Measurements from ENCODE around the gene PRX. TPM values are rescaled to one million over a fixed set of nuclear protein-coding genes. Genes with fewer than 3 reads are reported as not detected.

PRX gene
- polyA plus RNA-seq, 3 donors, result 0.13 to 0.76 TPM; not detected in 1

DNA sequence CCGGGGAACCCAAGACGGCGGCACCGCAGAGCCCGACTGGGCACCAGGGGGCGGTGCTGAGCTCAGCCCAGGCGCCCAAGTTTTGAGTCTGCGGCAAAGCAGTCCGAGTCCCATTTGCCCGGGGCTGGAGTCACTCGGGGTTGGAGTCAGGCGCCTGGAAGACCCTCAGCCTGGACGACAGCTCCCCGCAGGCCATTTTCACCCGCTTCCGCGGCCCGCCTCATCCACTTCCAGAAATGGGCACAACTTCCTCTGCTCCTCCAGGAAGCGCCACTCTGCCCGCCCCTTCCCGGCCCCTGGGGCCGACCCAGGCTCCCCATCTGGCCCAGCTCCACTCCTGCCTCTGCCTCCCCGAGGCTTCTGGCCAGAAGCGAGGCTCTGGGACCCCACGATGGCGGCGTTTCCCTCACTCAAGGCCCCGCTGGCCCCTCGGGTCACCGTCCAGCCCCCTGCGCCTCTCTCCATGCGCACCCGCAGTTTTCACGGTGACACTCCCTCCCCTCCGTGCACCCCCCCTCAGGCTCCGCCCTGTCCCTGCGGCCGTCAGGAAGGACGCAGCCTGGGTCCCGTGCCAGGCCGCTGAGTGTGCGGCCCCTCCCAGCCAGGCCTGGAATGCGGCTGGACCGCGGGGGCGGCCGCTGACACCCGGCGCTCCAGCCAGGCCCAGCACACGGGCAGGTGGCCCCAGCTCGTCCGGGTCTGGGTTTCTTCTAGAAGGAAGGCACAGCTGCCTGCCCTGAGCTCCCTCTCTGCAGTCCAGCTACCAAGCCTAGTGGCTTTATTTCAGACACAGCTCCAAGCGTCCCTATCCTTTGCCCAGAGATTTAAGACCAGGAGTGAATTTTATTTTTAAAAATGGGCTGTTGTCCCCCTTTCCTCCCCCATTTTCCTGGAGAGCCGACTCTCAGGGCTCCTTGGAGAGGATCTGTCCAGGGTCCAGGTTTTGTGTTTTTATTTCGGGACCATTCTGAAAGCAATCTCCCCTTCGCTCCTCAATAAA, 7.9 kb upstream of the PRX start:
- Histone ChIP-seq H3K4me2 (replicated peaks; ENCODE audit: extremely low read depth, low read length, poor library complexity, severe bottlenecking) (peak overlapping the region; percentile 71), H3K79me2 (ENCODE audit: insufficient read depth, low read length) (peaks cover 37% of the 10 kb centered on the region), H3K27me3 (ENCODE audit: control insufficient read depth in 2 of 2, insufficient read depth in 2 of 2, low read length in 2 of 2) (no peaks in the 10 kb centered on the region), H4K20me1 (ENCODE audit: insufficient read depth, low read length) (peaks cover 22% of the 10 kb centered on the region), H3K4me1 (ENCODE audit: control insufficient read depth in 1 of 2, insufficient read depth in 2 of 2, low read length in 2 of 2) (peaks cover 33 to 50% of the 10 kb centered on the region in 2 donors), H3K4me3 (replicated peaks in 1 of 3; ENCODE audit: low read depth in 2 of 3, low read length in 3 of 3) (peak overlapping the region; percentile 58 to 90 (median 90)), H3K9ac (ENCODE audit: insufficient read depth, low read length, poor library complexity, severe bottlenecking) (peak overlapping the region; percentile 85), H2AFZ (ENCODE audit: insufficient read depth, low read depth, low read length, poor library complexity, severe bottlenecking) (peak overlapping the region; percentile 68), H3K36me3 (replicated peaks in 1 of 2; ENCODE audit: control insufficient read depth in 1 of 2, insufficient read depth in 2 of 2, low read length in 2 of 2) (peaks cover 12 to 13% of the 10 kb centered on the region in 2 donors), H3K27ac (ENCODE audit: low read depth in 1 of 2, low read length in 2 of 2) (peak overlapping the region; percentile 88 to 90), H3K9me3 (replicated peaks in 1 of 2; ENCODE audit: control insufficient read depth in 1 of 2, insufficient read depth in 1 of 2, low read length in 2 of 2) (no peaks in the 10 kb centered on the region)
- Mint-ChIP-seq H3K9me3 (no peaks in the 10 kb centered on the region), H3K4me3 (peak overlapping the region; percentile 87 to 91), H3K36me3 (peaks cover 14 to 15% of the 10 kb centered on the region in 2 donors), H3K27ac (peak overlapping the region; percentile 89 to 95 (median 93)), H3K27me3 (ENCODE audit: low read depth in 3 of 3) (peaks cover 1 to 6% (median 1%) of the 10 kb centered on the region in 3 donors), H3K4me1 (peaks cover 44% of the 10 kb centered on the region)
- 2% methylated on average over 53 of the region's 56 CpGs for WGBS (ENCODE audit: insufficient coverage)
- intact Hi-C loops (cut with micrococcal nuclease), result loop anchor here (1.0 to 10.0 kb wide), 3 partner anchors 23 to 116 kb away; partner anchors contain the start of genes BLVRB (in 1 of the 2) and SERTAD3 (in 1 of the 2)
- peak; percentile 80 to 89 (median 86) for DNase-seq
- TF ChIP-seq, protein P1, sequence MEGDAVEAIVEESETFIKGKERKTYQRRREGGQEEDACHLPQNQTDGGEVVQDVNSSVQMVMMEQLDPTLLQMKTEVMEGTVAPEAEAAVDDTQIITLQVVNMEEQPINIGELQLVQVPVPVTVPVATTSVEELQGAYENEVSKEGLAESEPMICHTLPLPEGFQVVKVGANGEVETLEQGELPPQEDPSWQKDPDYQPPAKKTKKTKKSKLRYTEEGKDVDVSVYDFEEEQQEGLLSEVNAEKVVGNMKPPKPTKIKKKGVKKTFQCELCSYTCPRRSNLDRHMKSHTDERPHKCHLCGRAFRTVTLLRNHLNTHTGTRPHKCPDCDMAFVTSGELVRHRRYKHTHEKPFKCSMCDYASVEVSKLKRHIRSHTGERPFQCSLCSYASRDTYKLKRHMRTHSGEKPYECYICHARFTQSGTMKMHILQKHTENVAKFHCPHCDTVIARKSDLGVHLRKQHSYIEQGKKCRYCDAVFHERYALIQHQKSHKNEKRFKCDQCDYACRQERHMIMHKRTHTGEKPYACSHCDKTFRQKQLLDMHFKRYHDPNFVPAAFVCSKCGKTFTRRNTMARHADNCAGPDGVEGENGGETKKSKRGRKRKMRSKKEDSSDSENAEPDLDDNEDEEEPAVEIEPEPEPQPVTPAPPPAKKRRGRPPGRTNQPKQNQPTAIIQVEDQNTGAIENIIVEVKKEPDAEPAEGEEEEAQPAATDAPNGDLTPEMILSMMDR (IDR thresholded peaks at IDR 0.05), result peak; percentile 94

GRCh38 chr19:40420451-40420765, 7.2 kb upstream of the PRX start:
- WGBS (ENCODE audit: insufficient coverage), result 63% methylated on average over 13 of the region's 14 CpGs
- peaks cover 1 to 6% (median 4%) of the 10 kb centered on the region in 3 donors for H3K27me3 Mint-ChIP-seq (ENCODE audit: low read depth in 3 of 3)
- Histone ChIP-seq H3K27me3 (ENCODE audit: control insufficient read depth in 2 of 2, insufficient read depth in 2 of 2, low read length in 2 of 2) (no peaks in the 10 kb centered on the region), H3K79me2 (ENCODE audit: insufficient read depth, low read length) (peaks cover 37% of the 10 kb centered on the region), H2AFZ (ENCODE audit: insufficient read depth, low read depth, low read length, poor library complexity, severe bottlenecking) (peak overlapping the region; percentile 68), H4K20me1 (ENCODE audit: insufficient read depth, low read length) (peaks cover 22% of the 10 kb centered on the region), H3K9me3 (replicated peaks in 1 of 2; ENCODE audit: control insufficient read depth in 1 of 2, insufficient read depth in 1 of 2, low read length in 2 of 2) (no peaks in the 10 kb centered on the region), H3K36me3 (replicated peaks in 1 of 2; ENCODE audit: control insufficient read depth in 1 of 2, insufficient read depth in 2 of 2, low read length in 2 of 2) (peaks cover 12 to 13% of the 10 kb centered on the region in 2 donors), H3K4me2 (replicated peaks; ENCODE audit: extremely low read depth, low read length, poor library complexity, severe bottlenecking) (peak overlapping the region; percentile 71), H3K27ac (ENCODE audit: low read depth in 1 of 2, low read length in 2 of 2) (peak overlapping the region; percentile 88 to 90), H3K4me1 (ENCODE audit: control insufficient read depth in 1 of 2, insufficient read depth in 2 of 2, low read length in 2 of 2) (peaks cover 40 to 55% of the 10 kb centered on the region in 2 donors), H3K9ac (ENCODE audit: insufficient read depth, low read length, poor library complexity, severe bottlenecking) (peak overlapping the region; percentile 85), H3K4me3 (replicated peaks in 1 of 3; ENCODE audit: low read depth in 2 of 3, low read length in 3 of 3) (peak overlapping the region; percentile 58 to 90 (median 90))
- no peak for DNase-seq
- H3K4me3 Mint-ChIP-seq, result peak overlapping the region; percentile 87 to 91
- peaks cover 50% of the 10 kb centered on the region for H3K4me1 Mint-ChIP-seq
- H3K27ac Mint-ChIP-seq, result peak overlapping the region; percentile 89 to 95 (median 93)
- H3K9me3 Mint-ChIP-seq, result peaks cover 0 to 3% (median 0%) of the 10 kb centered on the region in 7 donors
- H3K36me3 Mint-ChIP-seq, result peaks cover 14 to 15% of the 10 kb centered on the region in 2 donors
- TF ChIP-seq, protein P1 (IDR thresholded peaks at IDR 0.05), result no peak
- intact Hi-C loops (cut with micrococcal nuclease), result loop anchor here (1.0 to 10.0 kb wide), 3 partner anchors 24 to 116 kb away; partner anchors contain the start of genes BLVRB (in 1 of the 2) and SERTAD3 (in 1 of the 2)
